GM18909 (cell line): ENCODE data around the gene SULT1A2.
A peak's percentile ranks its signal among the peaks of the same experiment; 100 is the strongest.
"Not testable (repeated sequence)": the region's sequence is repeated elsewhere in the genome, so short reads cannot be mapped to it uniquely, and the experiment has no call there.

Source experiments
- ATAC-seq: cut with Tn5 transposase; IDR thresholded peaks from one replicate; pipeline ENCODE4 v1.9.1; 2021; ENCODE audit warnings: mild to moderate bottlenecking; ENCODE audit not compliant: unreplicated experiment, poor library complexity

The SULT1A2 gene

DNA sequence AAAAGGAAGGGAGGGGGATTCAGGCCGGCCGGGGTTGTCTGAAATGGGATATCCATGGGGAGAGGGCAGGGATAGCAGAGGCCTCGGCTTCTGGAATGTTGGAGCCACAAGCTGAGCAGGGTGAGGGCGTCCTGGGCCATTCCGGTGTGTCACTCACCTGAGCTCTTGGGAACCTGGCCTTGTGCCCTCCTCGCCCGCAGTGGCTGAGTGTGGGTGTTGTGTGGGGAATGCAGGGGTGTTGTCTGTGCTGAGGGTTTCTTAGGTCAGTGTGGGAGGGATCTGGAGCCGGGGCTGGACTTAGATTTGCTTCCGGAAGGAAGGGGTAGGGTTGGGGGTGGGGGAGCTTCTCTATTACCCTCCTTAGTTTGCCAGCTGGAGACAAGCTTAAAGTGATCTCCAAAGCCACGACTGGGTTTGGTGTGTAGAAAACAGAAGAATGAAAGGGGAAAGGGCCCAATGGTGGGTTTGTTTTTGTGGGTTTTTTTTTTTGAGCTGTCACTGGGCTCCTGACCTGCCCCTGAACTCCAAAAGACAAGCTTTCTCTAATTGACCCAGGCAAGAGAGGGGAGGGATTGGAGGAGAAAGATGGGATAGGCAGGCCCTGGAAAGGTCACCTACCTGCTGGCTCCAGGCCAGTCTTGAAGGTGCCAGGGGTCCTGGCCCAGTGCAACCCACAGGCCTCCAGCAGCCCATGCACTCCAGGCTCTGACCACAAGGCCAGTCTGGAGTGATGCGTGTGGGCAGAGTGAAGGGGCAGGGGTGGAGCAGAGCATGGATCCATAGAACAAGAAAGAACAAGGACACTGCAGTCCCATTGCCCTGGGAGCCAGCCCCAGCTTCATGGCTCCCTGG, at the start of gene SULT1A2:
SULT1A2 (minus strand) TSS at position 211 of the 852 bp plus-strand sequence. CDS start 1,120 bp downstream, outside the sequence.
- ATAC-seq = no peak

DNA sequence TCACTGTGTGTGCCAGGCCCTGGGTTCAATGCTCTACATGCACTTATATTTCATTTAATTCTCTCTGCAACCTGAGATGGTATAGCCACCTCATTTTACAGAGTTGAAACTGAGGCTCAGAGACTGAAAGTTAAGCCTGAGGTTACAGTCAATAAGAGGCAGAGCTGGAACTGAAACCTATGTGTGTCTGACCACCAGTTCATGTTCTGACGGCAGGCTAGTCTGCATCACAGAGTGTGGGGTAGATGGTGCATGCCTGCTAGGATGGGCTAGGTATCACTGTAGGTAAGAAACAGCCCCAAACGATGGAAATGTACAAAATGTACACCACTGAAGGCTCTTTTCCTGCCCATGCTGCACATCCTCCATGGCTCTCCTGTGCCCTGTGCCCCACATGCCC, 43.1 kb upstream of the SULT1A2 start:
- ATAC-seq = not testable (repeated sequence)

DNA sequence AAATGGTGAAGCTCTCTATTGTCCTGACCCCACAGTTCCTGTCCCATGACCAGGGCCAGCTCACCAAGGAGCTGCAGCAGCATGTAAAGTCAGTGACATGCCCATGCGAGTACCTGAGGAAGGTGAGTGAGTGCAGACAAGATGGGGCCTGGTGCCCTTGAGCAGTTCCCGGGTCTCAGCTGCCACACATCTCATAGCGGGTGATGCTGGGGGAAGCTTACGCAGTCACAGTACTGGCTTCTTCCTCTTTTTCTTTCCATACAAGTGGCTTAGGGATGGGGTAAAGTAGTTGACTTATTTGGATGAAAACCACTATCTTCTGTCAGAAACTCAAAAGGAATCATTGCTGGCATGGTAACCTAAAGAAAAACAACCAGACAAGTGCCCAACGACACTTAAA, 41.5 kb upstream of the SULT1A2 start:
- ATAC-seq = not testable (repeated sequence)

DNA sequence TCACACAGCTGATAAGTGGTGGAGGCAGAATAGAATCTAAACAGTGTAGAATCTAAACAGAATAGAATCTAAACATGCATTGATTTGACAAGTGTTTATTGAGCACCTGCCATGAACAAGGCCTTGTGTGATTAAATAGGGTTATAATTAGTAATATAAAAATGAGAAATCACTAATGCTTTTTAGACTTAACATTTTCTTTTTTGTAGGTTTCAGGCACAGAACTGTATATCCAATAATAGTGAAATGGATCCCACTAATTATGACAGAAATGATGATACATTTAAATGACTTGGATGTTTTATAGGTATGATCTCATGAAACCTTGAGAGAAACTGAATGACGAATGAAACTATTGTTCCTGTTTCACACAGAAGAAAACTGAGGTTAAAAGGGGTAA, 40.9 kb upstream of the SULT1A2 start, which contains the start of gene NPIPB8:
NPIPB8 (plus strand) TSS at position 301 of the 400 bp plus-strand sequence. CDS start 296 bp downstream, outside the sequence.
- not testable (repeated sequence) for ATAC-seq

DNA sequence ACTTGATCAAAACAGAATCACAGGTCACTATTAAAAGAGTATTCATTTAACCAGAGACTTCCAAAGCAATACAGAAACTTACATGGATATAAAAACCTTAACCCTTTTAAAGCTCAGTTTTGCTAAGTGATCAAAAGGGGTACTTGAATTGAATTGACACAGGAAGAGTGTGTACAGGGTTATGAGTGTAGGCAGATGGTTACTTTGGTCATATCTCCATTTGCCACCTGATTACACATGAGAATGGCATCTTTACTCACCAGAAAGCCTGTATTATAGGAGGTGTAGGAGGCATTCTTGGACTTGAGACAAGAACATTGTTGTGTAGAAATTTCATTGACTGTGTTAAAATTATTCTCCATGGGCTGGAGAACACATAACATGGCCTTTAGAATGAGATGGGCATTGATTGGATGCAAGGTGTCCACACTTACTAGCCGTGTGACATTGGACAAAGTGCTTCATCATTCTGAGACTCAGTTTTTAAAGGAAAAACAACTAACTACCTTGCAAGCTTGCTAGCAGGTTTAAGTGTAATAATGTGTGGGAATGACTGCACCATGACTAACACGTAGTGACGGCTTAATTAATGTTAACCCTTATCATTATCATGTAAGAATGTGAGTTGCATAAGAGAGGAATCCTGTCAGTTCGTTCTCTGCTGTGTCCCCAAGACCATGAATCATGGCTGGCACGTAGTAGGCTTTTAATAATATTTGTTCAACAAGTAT, 39.4 kb upstream of the SULT1A2 start:
- not testable (repeated sequence) for ATAC-seq

DNA sequence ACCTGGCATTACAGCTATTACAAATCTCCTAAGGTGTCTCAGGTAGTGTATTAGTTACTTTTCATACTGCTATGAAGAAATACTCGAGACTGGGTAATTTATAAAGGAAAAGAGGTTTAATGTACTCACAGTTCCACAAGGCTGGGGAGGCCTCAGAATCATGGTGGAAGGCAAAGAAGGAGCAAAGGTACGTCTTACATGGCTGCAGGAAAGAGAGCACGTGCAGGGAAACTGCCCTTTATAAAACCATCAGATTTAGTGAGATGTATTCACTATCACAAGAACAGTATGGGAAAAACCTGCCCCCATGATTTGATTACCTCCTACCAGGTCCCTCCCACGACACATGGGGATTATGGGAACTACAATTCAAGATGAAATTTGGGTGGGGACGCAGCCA, 34.1 kb upstream of the SULT1A2 start:
- ATAC-seq = not testable (repeated sequence)

DNA sequence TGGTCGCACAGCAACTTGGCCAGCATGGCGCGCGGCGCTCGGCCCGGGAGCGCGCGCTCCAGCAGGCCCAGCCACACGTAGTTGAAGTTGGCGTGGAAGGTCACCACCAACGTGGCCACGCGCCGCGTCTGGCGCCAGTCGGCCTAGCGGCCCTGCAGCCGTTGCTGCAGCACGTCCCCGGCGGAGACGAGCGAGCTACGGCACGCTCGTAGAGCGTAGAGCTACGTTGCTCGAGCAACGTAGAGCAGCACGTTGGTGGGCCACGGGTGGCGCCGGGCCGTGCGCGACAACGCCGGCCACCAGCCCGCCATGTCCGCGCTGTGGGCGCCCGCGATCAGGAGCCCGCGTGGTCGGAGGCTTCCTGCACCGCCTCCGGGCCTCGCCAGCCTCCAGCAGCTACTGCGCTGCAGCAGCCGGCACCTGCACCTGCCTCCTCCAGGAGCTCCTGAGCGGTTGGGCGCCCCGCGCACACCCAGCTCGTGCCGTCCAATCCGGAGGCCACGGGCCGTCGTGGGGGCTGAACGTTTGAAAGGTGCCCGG, 26.4 kb upstream of the SULT1A2 start:
- ATAC-seq = no peak

DNA sequence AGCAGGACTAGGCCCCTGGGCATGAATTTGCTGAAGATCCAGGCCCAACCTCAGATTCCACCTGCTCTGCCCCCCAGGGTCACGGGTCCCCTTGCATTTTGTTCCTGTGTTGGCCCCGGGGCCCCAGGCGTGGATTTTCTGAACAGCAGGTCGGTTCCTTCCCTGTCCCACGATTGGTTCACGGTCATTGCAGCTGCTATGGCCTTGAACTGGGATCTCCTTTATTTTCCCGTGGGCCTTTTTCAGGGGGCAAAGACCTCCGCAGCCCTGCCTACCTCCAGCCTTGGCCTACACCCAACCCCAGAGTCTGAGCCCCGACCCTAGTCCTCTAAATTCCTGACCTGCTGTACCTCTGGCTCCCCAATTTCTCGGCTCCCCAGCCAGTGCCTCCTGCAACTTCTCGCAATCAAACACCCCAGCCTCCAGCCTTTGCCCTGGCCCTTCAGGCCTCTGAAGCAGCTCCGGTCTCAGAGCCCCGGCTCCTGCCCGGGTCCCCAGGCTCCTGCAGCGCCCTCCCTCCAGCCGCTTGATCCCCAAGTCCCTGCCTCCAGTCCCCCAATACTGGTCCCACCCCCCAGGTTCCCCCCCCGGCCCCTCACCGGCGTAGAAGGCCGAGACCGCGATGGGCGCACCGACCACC, 25.8 kb upstream of the SULT1A2 start:
- ATAC-seq = not testable (repeated sequence)

DNA sequence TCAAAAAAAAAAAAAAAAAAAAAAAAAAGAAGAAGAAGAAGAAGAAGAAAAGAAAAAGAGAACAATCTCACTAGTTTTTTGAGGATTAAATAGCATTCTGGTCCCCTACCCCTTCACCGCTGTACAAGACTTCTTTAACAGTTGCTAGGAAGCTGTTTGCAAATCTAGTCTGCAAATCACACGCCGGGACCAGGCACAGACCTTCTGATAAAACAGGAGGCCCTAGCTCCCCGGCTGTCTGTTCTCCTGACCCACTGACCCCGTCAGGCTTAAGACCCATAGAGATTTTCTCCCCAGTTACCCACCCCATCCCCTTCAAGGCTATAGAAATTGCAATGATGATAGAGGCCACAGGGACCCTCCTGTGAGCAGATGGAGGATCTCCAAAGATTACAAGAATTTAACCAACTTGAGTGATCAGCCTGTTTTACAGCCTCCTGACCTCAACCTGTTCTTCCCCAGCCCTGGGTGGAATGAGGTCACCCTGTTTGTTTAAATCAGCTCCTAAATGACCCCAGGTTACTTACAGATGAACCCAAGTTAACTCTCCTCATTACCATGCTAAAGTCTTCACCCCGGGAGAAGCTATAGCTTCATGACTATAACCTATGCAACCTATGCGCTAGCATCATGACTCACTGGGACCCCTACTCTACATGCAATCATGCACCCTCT, 24.8 kb upstream of the SULT1A2 start:
- ATAC-seq = no peak

DNA sequence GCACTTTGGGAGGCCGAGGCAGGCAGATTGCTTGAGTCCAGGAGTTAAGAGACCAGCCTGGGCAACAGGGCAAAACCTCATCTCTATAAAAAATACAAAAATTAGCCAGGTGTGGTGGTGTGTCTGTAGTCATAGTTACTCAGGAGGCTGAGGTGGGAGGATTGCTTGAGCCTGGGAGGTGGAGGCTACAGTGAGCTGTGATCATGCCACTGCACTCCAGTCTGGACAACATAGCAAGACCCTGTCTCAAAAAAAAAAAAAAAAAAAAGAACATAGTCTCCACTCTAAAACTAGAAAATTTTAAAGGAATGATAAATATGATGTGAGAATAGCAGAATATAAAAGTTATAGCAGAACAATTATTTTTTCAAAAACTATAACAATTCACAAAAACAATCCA, 23.5 kb upstream of the SULT1A2 start:
- not testable (repeated sequence) for ATAC-seq

DNA sequence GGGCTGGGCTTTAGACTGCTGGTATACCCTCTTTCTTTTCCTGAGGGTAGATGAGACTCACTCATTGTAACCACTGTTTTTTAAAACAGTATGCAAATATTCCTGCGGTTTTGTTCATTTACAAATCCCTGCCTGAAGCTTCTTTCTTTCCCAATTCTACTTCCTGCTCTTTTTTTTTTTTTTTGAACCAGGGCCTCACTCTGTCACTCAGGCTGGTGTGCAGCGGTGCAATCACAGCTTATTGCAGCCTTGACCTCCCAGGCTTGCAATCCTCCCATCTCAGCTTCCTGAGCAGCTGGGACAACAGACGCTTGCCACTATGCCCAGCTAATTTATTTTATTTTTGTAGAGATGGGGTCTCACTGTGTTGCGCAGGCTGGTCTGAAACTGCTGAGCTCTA, 21.0 kb upstream of the SULT1A2 start:
- no peak for ATAC-seq

DNA sequence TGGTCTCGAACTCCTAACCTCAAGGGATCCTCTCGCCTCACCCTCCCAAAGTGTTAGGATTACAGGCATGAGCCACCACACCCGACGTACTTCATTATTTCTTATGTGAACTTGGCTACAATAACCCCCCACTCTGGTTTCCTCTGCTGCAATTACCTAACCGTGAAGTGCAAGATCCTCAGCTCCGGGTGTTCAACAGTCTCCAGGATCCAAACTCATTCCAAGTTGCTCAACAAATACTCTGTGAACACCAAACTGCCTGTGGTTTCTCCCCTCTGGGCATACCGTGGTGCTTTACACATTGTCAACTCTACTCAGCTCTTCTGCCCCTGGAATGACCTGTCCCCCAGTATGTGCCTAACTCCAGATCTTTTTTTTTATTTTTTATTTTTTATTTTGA, 19.8 kb upstream of the SULT1A2 start:
- no peak for ATAC-seq

DNA sequence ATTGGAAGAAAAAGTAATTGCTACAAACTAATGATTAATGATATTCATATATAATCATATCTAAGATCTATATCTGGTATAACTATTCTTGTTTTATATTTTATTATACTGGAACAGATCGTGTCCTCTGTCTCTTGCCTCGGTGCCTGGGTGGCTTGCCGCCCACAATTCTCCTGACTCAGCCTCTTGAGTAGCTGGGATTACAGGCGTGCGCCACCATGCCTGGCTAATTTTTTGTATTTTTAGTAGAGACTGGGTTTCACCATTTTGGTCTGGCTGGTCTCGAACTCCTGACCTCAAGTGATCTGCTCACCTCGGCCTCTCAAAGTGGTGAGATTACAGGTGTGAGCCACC, 19.4 kb upstream of the SULT1A2 start:
- ATAC-seq = not testable (repeated sequence)

DNA sequence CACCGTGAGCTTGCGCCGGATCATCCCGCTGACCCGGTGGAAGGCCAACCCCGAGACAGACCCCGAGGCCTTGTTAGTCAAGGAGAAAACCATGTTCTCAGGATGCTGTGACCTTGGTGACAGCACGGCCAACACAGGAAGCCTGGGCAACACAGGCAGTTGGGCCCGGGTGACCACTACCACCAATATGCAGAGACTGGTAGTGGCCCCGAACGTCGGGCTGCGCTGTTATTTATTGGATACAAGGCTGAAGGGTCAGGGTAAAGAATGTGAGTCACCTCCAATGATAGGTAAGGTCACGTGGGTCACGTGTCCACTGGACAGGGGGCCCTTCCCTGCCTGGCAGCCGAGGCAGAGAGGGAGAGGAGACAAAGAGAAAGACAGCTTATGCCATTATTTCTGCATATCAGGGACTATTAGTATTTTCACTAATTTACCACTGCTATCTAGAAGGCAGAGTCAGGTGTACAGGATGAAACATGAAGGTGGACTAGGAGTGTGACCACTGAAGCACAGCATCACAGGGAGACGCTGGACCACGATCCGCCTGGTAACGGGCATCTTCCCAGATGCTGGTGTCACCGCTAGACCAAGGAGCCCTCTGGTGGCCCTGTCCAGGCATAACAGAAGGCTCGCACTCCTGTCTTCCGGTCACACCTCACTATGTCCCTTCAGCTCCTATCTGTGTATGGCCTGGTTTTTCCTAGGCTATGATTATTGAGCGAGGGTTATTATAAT, 18.8 kb upstream of the SULT1A2 start:
- ATAC-seq = not testable (repeated sequence)

DNA sequence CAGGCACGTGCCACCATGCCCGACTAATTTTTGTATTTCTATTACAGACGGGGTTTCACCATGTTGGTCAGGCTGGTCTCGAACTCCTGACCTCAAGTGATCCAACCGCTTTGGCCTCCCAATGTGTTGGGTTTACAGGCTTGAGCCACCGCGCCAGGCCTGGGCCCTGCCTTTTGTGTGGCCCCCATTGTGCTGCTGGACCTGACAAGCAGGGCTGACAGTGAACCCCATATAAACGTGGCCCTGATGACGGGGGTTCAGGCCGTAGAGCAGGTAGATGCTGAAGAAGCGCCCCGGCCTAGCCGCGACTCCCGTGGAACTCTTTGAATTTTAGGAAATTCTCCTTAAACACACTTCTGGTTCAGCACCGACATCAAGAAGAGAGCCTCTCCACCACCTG, 17.7 kb upstream of the SULT1A2 start:
- ATAC-seq = not testable (repeated sequence)

DNA sequence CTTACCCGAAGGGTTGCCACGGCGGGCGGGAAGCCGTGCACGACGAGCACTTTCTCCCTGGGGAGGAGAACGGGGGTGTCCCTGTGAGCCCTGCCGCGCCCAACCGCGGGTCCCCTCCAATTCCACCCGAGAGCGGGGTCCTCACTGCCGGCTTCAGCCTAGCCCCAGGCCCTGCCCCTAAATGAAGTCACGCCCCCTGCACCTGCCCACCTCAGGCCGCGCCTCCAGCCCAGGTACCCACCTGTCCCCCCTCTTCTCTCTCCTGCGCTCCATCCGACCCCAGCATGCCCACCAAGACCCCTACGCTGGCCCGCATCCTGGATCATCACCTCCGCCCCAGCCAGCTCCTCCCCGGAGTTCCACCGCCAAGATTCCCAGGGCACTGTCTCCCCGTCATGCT, 17.1 kb upstream of the SULT1A2 start:
- ATAC-seq = not testable (repeated sequence)

DNA sequence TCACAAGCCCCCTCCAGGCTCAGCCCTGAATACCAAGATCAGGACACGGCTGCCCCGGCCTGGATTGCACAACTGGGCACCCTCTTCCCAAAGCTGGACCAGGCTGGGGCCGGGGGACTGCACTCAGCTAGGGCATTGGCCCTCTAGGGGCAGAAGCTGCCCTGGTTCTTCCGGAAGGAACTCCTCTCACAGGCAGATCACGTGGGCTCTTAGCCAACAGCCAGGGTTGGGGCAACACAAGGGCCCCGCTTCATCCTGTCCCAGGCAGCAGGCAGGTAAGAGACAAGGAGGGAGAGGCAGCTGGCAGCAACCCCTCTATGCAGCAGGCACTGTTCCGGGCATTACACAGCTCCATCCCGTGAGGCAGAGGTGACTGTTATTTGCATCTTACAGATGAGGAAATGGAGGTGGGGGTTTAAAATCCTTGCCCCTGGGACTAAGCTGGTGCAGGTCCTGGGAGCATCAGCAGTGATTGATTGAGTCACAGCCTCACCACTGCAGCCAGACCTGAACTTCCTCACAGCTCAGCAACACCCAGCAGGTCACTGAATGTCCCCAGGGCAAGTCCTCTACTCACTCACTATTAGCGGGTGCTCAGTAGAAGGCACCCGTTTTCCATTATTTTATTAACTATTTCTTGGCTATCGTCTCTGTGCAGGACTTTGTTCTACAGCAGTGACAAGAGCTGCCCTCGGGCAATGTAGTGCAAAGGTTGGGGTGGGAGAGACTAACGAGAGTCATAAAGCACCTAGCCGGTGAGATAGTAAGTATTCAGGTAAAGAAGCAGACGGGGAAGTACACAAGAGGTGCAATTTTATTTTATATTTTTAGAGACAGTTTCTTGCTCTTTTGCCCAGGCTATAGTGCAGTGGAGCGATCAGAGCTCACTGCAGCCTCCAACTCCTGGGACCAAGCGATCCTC, 15.8 kb upstream of the SULT1A2 start:
- ATAC-seq = peak; percentile 69

DNA sequence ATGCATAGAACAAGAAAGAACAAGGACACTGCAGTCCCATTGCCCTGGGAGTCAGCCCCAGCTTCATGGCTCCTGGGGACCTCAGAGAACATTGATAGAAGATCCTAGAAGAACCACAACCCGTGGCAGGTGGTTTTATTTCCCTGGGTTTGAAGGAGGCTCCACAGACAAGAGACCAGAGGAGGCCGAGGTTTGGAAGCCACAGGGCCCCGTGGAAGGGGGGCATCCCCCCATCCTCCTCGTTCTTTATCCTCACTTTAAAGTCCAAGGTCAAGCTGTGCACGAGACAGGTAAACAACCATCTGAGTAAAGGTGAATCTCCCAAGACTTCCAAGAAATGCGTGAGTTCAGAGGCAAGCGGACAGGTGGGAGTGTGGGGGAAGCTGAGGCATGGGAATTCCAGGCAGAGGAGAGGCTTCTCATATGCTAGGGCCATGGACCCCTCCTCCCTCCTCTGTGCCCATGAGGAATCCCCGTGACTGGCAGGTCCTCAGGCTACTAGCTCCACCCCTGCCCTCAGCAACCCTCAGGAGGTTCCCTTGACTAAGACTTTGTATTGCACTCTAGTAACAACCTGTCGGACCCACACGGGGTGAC, 13.8 kb upstream of the SULT1A2 start:
- ATAC-seq = no peak
